Esophagus squamous epithelium (tissue), 4 donors: ENCODE measurements around the gene B3GNT7.

Experiments
- CTCF ChIP-seq, 6 experiments: fragments of 450-650 bp in 4 of 6; fragments of 200-600 bp in 2 of 6; sonication (generic) in 2 of 6; IDR thresholded peaks; one replicate each; pipeline ENCODE4 v1.5.1; 2016 to 2019; ENCODE audit warnings: antibody characterized with exemption in 6 of 6, mild to moderate bottlenecking in 4 of 6, moderate library complexity in 4 of 6
- POLR2A ChIP-seq, 4 donors: fragments of 450-650 bp; IDR thresholded peaks; one replicate each; pipeline ENCODE4 v1.6.1; 2017; ENCODE audit warnings: antibody characterized with exemption in 4 of 4, mild to moderate bottlenecking in 4 of 4, moderate library complexity in 3 of 4

- TF ChIP-seq CTCF (IDR thresholded peaks at IDR 0.05), result no peak
- TF ChIP-seq POLR2A (IDR thresholded peaks at IDR 0.05), result no peak
These were observed 9.1 kb upstream of the B3GNT7 start for GRCh38 chr2:231386446-231386845.
